HCT116 (cell line): Measurements from ENCODE around the gene CACNA1G. TPM values are rescaled to one million over a fixed set of nuclear protein-coding genes. Genes with fewer than 3 reads are reported as not detected.

Experiments used
- ATAC-seq: fragments of 200-7000 bp; cut with Tn5 transposase; 2 replicates; pipeline ENCODE4 v1.9.1; 2020; ENCODE audit warnings: mild to moderate bottlenecking, moderate library complexity
- BruUV-seq: library from RNA; stranded (reverse); fragments of 400-500 nt; replicated peaks from 2 replicates; lab custom pipeline; 2021; lab: Mats Ljungman, UMichigan
- CTCF ChIA-PET: fragments of 300-600 bp; sonication (Branson Sonifier 250); formaldehyde crosslinking; loops from one replicate; lab custom pipeline; 2021; ENCODE audit warnings: antibody characterized with exemption; lab: Charles Lee
- POLR2A ChIA-PET: fragments of 300-600, 350-600 bp; sonication (Branson Sonifier 250); formaldehyde crosslinking; loops from one replicate; lab custom pipeline; 2021; ENCODE audit warnings: antibody characterized with exemption; lab: Charles Lee
- RAD21 ChIA-PET, 2 experiments: fragments of 300-600 bp; sonication (Branson Sonifier 250); formaldehyde crosslinking; loops; one replicate each; lab custom pipeline; 2023; ENCODE audit warnings: low total read pairs in 2 of 2; ENCODE audit not compliant: uncharacterized antibody in 2 of 2, unreplicated experiment in 2 of 2, low non-redundant PET in 1 of 2; lab: Charles Lee
- DNase-seq: peaks from one replicate; pipeline ENCODE4 v3.0.0-alpha.2; 2010; ENCODE audit warnings: low read depth, low spot score
- H2AFZ ChIP-seq: fragments of 200-600 bp; shearing (Covaris generic), sonication (generic); 2 replicates; pipeline ENCODE4 v1.6.1; 2017; ENCODE audit warnings: low read depth, mixed run types, mixed read lengths, antibody characterized with exemption, low read length; ENCODE audit not compliant: poor library complexity, severe bottlenecking
- H3K27ac ChIP-seq: 2 replicates; pipeline ENCODE4 v1.5.1; 2012; ENCODE audit warnings: low read depth, low read length
- H3K27me3 ChIP-seq: fragments of 200-600 bp; sonication (generic); 2 replicates; pipeline ENCODE4 v1.6.1; 2016; ENCODE audit warnings: mixed run types, low read length, mixed read lengths; ENCODE audit not compliant: insufficient read depth
- H3K36me3 ChIP-seq, 2 experiments: fragments of 200-500 bp in 1 of 2; fragments of 200-600 bp in 1 of 2; sonication (Bioruptor generic) in 1 of 2; sonication (generic) in 1 of 2; 2 replicates each; pipeline versions ENCODE4 v1.5.1 to v1.6.1; 2014 to 2016; ENCODE audit warnings: low read length in 2 of 2, inconsistent platforms in 1 of 2, mixed read lengths in 1 of 2, mixed run types in 1 of 2; ENCODE audit not compliant: insufficient read depth in 2 of 2, control insufficient read depth in 1 of 2
- H3K4me1 ChIP-seq, 2 experiments: fragments of 200-600 bp in 1 of 2; sonication (generic) in 1 of 2; 2 replicates each; pipeline versions ENCODE4 v1.5.1 to v1.6.1; 2012 to 2017; ENCODE audit warnings: low read length in 2 of 2, inconsistent platforms in 1 of 2, mild to moderate bottlenecking in 1 of 2, mixed read lengths in 1 of 2, mixed run types in 1 of 2, moderate library complexity in 1 of 2; ENCODE audit not compliant: insufficient read depth in 2 of 2, control insufficient read depth in 1 of 2
- H3K4me2 ChIP-seq: fragments of 200-600 bp; sonication (generic); 2 replicates; pipeline ENCODE4 v1.6.1; 2017; ENCODE audit warnings: mixed run types, low read length, mixed read lengths
- H3K4me3 ChIP-seq, 2 experiments: fragments of 200-600 bp in 1 of 2; sonication (generic) in 1 of 2; replicated peaks in 1 of 2; 2 replicates each; pipeline ENCODE4 v1.5.1; 2011 to 2016; ENCODE audit warnings: low read length in 2 of 2, control low read depth in 1 of 2, low read depth in 1 of 2, mild to moderate bottlenecking in 1 of 2, mixed read lengths in 1 of 2, mixed run types in 1 of 2
- H3K79me2 ChIP-seq: fragments of 200-600 bp; sonication (generic); 2 replicates; pipeline ENCODE4 v1.6.1; 2017; ENCODE audit warnings: mild to moderate bottlenecking, mixed run types, low read length, moderate library complexity, mixed read lengths; ENCODE audit not compliant: insufficient read depth
- H3K9ac ChIP-seq: fragments of 200-600 bp; sonication (generic); 2 replicates; pipeline ENCODE4 v1.6.1; 2016; ENCODE audit warnings: low read length, mixed read lengths
- H3K9me2 ChIP-seq: fragments of 200-600 bp; sonication (generic), shearing (Covaris generic); 2 replicates; pipeline ENCODE4 v1.6.1; 2017; ENCODE audit warnings: mixed run types, mild to moderate bottlenecking, moderate library complexity; ENCODE audit not compliant: insufficient read depth
- H3K9me3 ChIP-seq, 2 experiments: fragments of 200-500 bp in 1 of 2; fragments of 200-600 bp in 1 of 2; sonication (Bioruptor generic) in 1 of 2; sonication (generic) in 1 of 2; 2 replicates each; pipeline ENCODE4 v1.6.1; 2014 to 2017; ENCODE audit warnings: low read length in 2 of 2, mixed read lengths in 2 of 2, inconsistent platforms in 1 of 2, low read depth in 1 of 2, mild to moderate bottlenecking in 1 of 2, mixed run types in 1 of 2, moderate library complexity in 1 of 2; ENCODE audit not compliant: control insufficient read depth in 1 of 2, insufficient read depth in 1 of 2
- H4K20me1 ChIP-seq: fragments of 200-600 bp; sonication (generic), shearing (Covaris generic); 2 replicates; pipeline ENCODE4 v1.6.1; 2017; ENCODE audit warnings: mixed run types, mild to moderate bottlenecking, moderate library complexity; ENCODE audit not compliant: insufficient read depth
- ELF1 ChIP-seq: IDR thresholded peaks from 2 replicates; pipeline ENCODE4 v1.6.1; 2012; ENCODE audit warnings: low read depth, borderline replicate concordance
- EZH2phosphoT487 ChIP-seq: fragments of 200-600 bp; IDR thresholded peaks from 2 replicates; pipeline ENCODE4 v1.6.1; 2018; ENCODE audit warnings: antibody characterized with exemption, borderline replicate concordance
- JUND ChIP-seq: IDR thresholded peaks from 2 replicates; pipeline ENCODE4 v1.6.1; 2012
- SP1 ChIP-seq: IDR thresholded peaks from 2 replicates; pipeline ENCODE4 v1.6.1; 2012; ENCODE audit warnings: low read depth
- SRF ChIP-seq: IDR thresholded peaks from 2 replicates; pipeline ENCODE4 v1.6.1; 2012; ENCODE audit warnings: low read depth
- TCF7L2 ChIP-seq: IDR thresholded peaks from 2 replicates; pipeline ENCODE4 v1.7.0; 2011; ENCODE audit warnings: borderline replicate concordance, inconsistent platforms; ENCODE audit not compliant: insufficient read depth, insufficient read length; ENCODE audit errors: extremely low read depth
- YY1 ChIP-seq: IDR thresholded peaks from 2 replicates; pipeline ENCODE4 v1.6.1; 2011; ENCODE audit warnings: low read length, low read depth, moderate library complexity, mild to moderate bottlenecking; ENCODE audit not compliant: insufficient replicate concordance; ENCODE audit errors: extremely low read depth
- ZNF274 ChIP-seq: fragments of 200-500 bp; sonication (Bioruptor generic); IDR thresholded peaks from 2 replicates; pipeline ENCODE4 v1.6.1; 2014; ENCODE audit warnings: mild to moderate bottlenecking, low read depth, low read length, inconsistent platforms
- intact Hi-C: fragments of 100-400 bp; cut with micrococcal nuclease; formaldehyde crosslinking; loops from 2 replicates; pipeline ENCODE4 v1.10.0; 2022
- total RNA-seq: library from RNA; stranded (reverse); gene quantifications from one replicate; pipeline ENCODE4 v1.2.1, GENCODE V29; 2021; ENCODE audit not compliant: unreplicated experiment
- TF ChIP-seq, protein P1 (sequence below): IDR thresholded peaks from 2 replicates; pipeline ENCODE4 v1.6.1; 2012
- TF ChIP-seq, protein P2 (sequence below), 3 experiments: fragments of 200-600 bp in 1 of 3; sonication (generic) in 1 of 3; IDR thresholded peaks in 2 of 3; conservative IDR thresholded peaks in 1 of 3; 2 replicates each; pipeline ENCODE4 v1.5.1; 2012 to 2017; ENCODE audit warnings: low read depth in 2 of 3, low read length in 2 of 3, antibody characterized with exemption in 1 of 3, borderline replicate concordance in 1 of 3, control low read depth in 1 of 3, mild to moderate bottlenecking in 1 of 3, mixed read lengths in 1 of 3, mixed run types in 1 of 3, moderate library complexity in 1 of 3; ENCODE audit not compliant: insufficient read depth in 1 of 3
- TF ChIP-seq, protein P3 (sequence below): IDR thresholded peaks from 2 replicates; pipeline ENCODE4 v1.6.1; 2011; ENCODE audit warnings: mild to moderate bottlenecking, low read length, moderate library complexity; ENCODE audit not compliant: insufficient replicate concordance; ENCODE audit errors: extremely low read depth

Gene CACNA1G
- total RNA-seq, 1 experiment from 2014 or later = 3.4 TPM

DNA sequence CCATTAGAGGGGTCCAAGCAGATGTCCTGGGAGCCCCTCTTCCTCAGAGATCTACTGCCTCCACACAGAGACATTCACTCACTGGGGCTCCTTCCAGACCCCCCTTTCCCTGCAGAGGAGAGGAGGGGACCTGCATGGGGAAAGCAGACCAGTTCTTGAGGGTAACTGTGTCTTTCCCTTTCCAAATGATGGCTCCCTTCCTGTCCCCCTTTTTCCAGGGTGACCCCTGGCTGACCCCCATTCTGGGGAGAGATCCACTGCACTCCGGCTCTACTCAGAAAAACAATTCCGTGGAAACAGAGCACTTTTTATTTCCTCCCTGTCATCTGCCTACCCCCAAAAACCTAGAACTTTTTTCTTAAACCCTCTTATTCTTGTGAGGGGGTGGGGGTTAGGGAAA is 6.4 kb downstream of the CACNA1G start:
- Histone ChIP-seq H3K27me3 (no peaks in the 10 kb centered on the region), H3K4me3 (no peak overlapping the region), H2AFZ (no peak overlapping the region), H3K4me2 (no peak overlapping the region), H4K20me1 (no peaks in the 10 kb centered on the region), H3K27ac (no peak overlapping the region), H3K4me1 (no peaks in the 10 kb centered on the region), H3K36me3 (no peaks in the 10 kb centered on the region), H3K9me3 (no peaks in the 10 kb centered on the region), H3K9me2 (no peaks in the 10 kb centered on the region), H3K9ac (no peak overlapping the region), H3K79me2 (no peaks in the 10 kb centered on the region)
- ChIA-PET POLR2A (no interaction called here), CTCF (no interaction called here), RAD21 (no interaction called here)
- no TSS peak for BruUV-seq
- DNase-seq (no peak), ATAC-seq (no peak)
- TF ChIP-seq ELF1 (no peak), TCF7L2 (no peak), ZNF274 (no peak), SP1 (no peak), JUND (no peak), EZH2phosphoT487 (no peak), SRF (no peak), YY1 (no peak)
- TF ChIP-seq, protein P1, sequence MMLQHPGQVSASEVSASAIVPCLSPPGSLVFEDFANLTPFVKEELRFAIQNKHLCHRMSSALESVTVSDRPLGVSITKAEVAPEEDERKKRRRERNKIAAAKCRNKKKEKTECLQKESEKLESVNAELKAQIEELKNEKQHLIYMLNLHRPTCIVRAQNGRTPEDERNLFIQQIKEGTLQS = no peak
- TF ChIP-seq, protein P2, sequence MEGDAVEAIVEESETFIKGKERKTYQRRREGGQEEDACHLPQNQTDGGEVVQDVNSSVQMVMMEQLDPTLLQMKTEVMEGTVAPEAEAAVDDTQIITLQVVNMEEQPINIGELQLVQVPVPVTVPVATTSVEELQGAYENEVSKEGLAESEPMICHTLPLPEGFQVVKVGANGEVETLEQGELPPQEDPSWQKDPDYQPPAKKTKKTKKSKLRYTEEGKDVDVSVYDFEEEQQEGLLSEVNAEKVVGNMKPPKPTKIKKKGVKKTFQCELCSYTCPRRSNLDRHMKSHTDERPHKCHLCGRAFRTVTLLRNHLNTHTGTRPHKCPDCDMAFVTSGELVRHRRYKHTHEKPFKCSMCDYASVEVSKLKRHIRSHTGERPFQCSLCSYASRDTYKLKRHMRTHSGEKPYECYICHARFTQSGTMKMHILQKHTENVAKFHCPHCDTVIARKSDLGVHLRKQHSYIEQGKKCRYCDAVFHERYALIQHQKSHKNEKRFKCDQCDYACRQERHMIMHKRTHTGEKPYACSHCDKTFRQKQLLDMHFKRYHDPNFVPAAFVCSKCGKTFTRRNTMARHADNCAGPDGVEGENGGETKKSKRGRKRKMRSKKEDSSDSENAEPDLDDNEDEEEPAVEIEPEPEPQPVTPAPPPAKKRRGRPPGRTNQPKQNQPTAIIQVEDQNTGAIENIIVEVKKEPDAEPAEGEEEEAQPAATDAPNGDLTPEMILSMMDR (IDR thresholded peaks at IDR 0.05 in 2 of 3, conservative IDR thresholded peaks at IDR 0.05 in 1 of 3; ENCODE audit: borderline replicate concordance in 1 of 3, insufficient read depth in 1 of 3, low read depth in 2 of 3, low read length in 2 of 3) = no peak
- TF ChIP-seq, protein P3, sequence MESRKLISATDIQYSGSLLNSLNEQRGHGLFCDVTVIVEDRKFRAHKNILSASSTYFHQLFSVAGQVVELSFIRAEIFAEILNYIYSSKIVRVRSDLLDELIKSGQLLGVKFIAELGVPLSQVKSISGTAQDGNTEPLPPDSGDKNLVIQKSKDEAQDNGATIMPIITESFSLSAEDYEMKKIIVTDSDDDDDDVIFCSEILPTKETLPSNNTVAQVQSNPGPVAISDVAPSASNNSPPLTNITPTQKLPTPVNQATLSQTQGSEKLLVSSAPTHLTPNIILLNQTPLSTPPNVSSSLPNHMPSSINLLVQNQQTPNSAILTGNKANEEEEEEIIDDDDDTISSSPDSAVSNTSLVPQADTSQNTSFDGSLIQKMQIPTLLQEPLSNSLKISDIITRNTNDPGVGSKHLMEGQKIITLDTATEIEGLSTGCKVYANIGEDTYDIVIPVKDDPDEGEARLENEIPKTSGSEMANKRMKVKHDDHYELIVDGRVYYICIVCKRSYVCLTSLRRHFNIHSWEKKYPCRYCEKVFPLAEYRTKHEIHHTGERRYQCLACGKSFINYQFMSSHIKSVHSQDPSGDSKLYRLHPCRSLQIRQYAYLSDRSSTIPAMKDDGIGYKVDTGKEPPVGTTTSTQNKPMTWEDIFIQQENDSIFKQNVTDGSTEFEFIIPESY = no peak
- intact Hi-C loops = no loop called here
